Glutamatergic neuron (in vitro differentiated cells): ENCODE data around the gene TATDN2. TPM values are rescaled to one million over a fixed set of nuclear protein-coding genes. Genes with fewer than 3 reads are reported as not detected.

Experiments
- DNase-seq: peaks from one replicate; pipeline ENCODE4 v3.0.0; 2022
- H3K27ac Mint-ChIP-seq: one replicate; pipeline ENCODE4 v1.8.0; 2020; ENCODE audit warnings: mild to moderate bottlenecking, mixed read lengths, inconsistent platforms; ENCODE audit not compliant: unreplicated experiment
- H3K27me3 Mint-ChIP-seq: one replicate; pipeline ENCODE4 v1.8.0; 2020; ENCODE audit warnings: mild to moderate bottlenecking, moderate library complexity, mixed read lengths, inconsistent platforms; ENCODE audit not compliant: unreplicated experiment
- H3K36me3 Mint-ChIP-seq: one replicate; pipeline ENCODE4 v1.8.0; 2020; ENCODE audit warnings: mild to moderate bottlenecking, mixed read lengths, inconsistent platforms; ENCODE audit not compliant: unreplicated experiment
- H3K4me1 Mint-ChIP-seq: one replicate; pipeline ENCODE4 v1.8.0; 2020; ENCODE audit warnings: mild to moderate bottlenecking, low read depth, mixed read lengths, inconsistent platforms; ENCODE audit not compliant: unreplicated experiment
- H3K4me3 Mint-ChIP-seq: one replicate; pipeline ENCODE4 v1.8.0; 2020; ENCODE audit warnings: mild to moderate bottlenecking, mixed read lengths, inconsistent platforms; ENCODE audit not compliant: unreplicated experiment
- H3K9me3 Mint-ChIP-seq: one replicate; pipeline ENCODE4 v1.8.0; 2020; ENCODE audit warnings: mild to moderate bottlenecking, moderate library complexity, mixed read lengths, inconsistent platforms; ENCODE audit not compliant: unreplicated experiment
- CTCF ChIP-seq: fragments of 200-600 bp; sonication (generic); IDR thresholded peaks from one replicate; pipeline ENCODE4 v1.5.0; 2021; ENCODE audit not compliant: partially characterized antibody, unreplicated experiment
- total RNA-seq: library from RNA; stranded (reverse); fragmentation: NEBNext Ultra II Directional; extraction: Animal tissue kit (Norgen Biotek cat#: 25700); gene quantifications from one replicate; pipeline ENCODE4 v1.2.1, GENCODE V29; 2021; ENCODE audit not compliant: unreplicated experiment

Gene TATDN2
- total RNA-seq, 1 donor from 2014 or later: 24.7 TPM

- Mint-ChIP-seq H3K4me3 (no peak overlapping the region), H3K27ac (no peak overlapping the region), H3K4me1 (peaks cover 3% of the 10 kb centered on the region), H3K9me3 (no peaks in the 10 kb centered on the region), H3K36me3 (no peaks in the 10 kb centered on the region), H3K27me3 (no peaks in the 10 kb centered on the region)
- no peak for DNase-seq
- TF ChIP-seq CTCF: no peak
Observed at GRCh38 chr3:10206166-10206511, 42.1 kb upstream of the TATDN2 start.

GRCh38 chr3:10213156-10213792, 35.0 kb upstream of the TATDN2 start:
- TF ChIP-seq CTCF: no peak
- H3K4me1 Mint-ChIP-seq: no peaks in the 10 kb centered on the region
- H3K4me3 Mint-ChIP-seq: no peak overlapping the region
- DNase-seq: no peak
- no peaks in the 10 kb centered on the region for H3K9me3 Mint-ChIP-seq
- peaks cover 9% of the 10 kb centered on the region for H3K36me3 Mint-ChIP-seq
- no peak overlapping the region for H3K27ac Mint-ChIP-seq
- H3K27me3 Mint-ChIP-seq: no peaks in the 10 kb centered on the region

- H3K27ac Mint-ChIP-seq: no peak overlapping the region
- no peaks in the 10 kb centered on the region for H3K27me3 Mint-ChIP-seq
- peaks cover 9% of the 10 kb centered on the region for H3K36me3 Mint-ChIP-seq
- no peaks in the 10 kb centered on the region for H3K4me1 Mint-ChIP-seq
- peaks cover 2% of the 10 kb centered on the region for H3K9me3 Mint-ChIP-seq
- H3K4me3 Mint-ChIP-seq: no peak overlapping the region
- DNase-seq: no peak
- no peak for TF ChIP-seq CTCF
Observed at GRCh38 chr3:10215578-10216368, 32.5 kb upstream of the TATDN2 start.

- no peak overlapping the region for H3K4me3 Mint-ChIP-seq
- no peak for TF ChIP-seq CTCF
- H3K27ac Mint-ChIP-seq: no peak overlapping the region
- H3K4me1 Mint-ChIP-seq: no peaks in the 10 kb centered on the region
- no peaks in the 10 kb centered on the region for H3K27me3 Mint-ChIP-seq
- H3K36me3 Mint-ChIP-seq: peaks cover 9% of the 10 kb centered on the region
- DNase-seq: no peak
- H3K9me3 Mint-ChIP-seq: peaks cover 2% of the 10 kb centered on the region
Observed at GRCh38 chr3:10217359-10217758, 30.9 kb upstream of the TATDN2 start.

- DNase-seq: no peak
- peaks cover 3% of the 10 kb centered on the region for H3K27me3 Mint-ChIP-seq
- no peak for TF ChIP-seq CTCF
- no peak overlapping the region for H3K27ac Mint-ChIP-seq
- H3K4me3 Mint-ChIP-seq: no peak overlapping the region
- H3K9me3 Mint-ChIP-seq: peaks cover 3% of the 10 kb centered on the region
- H3K4me1 Mint-ChIP-seq: no peaks in the 10 kb centered on the region
- peaks cover 9% of the 10 kb centered on the region for H3K36me3 Mint-ChIP-seq
Observed at GRCh38 chr3:10219737-10220136, 28.5 kb upstream of the TATDN2 start.
